HEK293 (cell line): ENCODE measurements around the gene OSBPL1A.

Experiments used
- GFI1B ChIP-seq: fragments of 450-650 bp; formaldehyde crosslinking; IDR thresholded peaks from 2 replicates; pipeline ENCODE4 v1.5.1; 2016; ENCODE audit warnings: missing biosample characterization, missing genetic modification characterization
- GLIS1 ChIP-seq: fragments of 450-650 bp; formaldehyde crosslinking; IDR thresholded peaks from 2 replicates; pipeline ENCODE4 v1.5.1; 2016; ENCODE audit warnings: missing biosample characterization, missing genetic modification characterization
- KLF1 ChIP-seq: fragments of 450-650 bp; formaldehyde crosslinking; IDR thresholded peaks from 2 replicates; pipeline ENCODE4 v1.5.1; 2016; ENCODE audit warnings: missing biosample characterization, missing genetic modification characterization
- OSR2 ChIP-seq: fragments of 450-650 bp; formaldehyde crosslinking; IDR thresholded peaks from 2 replicates; pipeline ENCODE4 v1.5.1; 2016; ENCODE audit warnings: missing biosample characterization, missing genetic modification characterization
- SP3 ChIP-seq: fragments of 450-650 bp; formaldehyde crosslinking; IDR thresholded peaks from 2 replicates; pipeline ENCODE4 v1.5.1; 2016; ENCODE audit warnings: missing biosample characterization, missing genetic modification characterization
- SP7 ChIP-seq: fragments of 450-650 bp; formaldehyde crosslinking; IDR thresholded peaks from 2 replicates; pipeline ENCODE4 v1.5.1; 2016; ENCODE audit warnings: missing biosample characterization, missing genetic modification characterization
- TCF7L2 ChIP-seq: IDR thresholded peaks from 2 replicates; pipeline ENCODE4 v1.6.1; 2011; ENCODE audit warnings: low read depth, mild to moderate bottlenecking, inconsistent platforms, low read length, moderate library complexity, borderline replicate concordance
- ZBTB48 ChIP-seq: fragments of 450-650 bp; formaldehyde crosslinking; IDR thresholded peaks from 2 replicates; pipeline ENCODE4 v1.5.1; 2016; ENCODE audit warnings: missing biosample characterization, missing genetic modification characterization
- ZNF350 ChIP-seq: fragments of 450-650 bp; formaldehyde crosslinking; IDR thresholded peaks from 2 replicates; pipeline ENCODE4 v1.5.0; 2017; ENCODE audit warnings: missing biosample characterization, mild to moderate bottlenecking, missing genetic modification characterization
- ZNF391 ChIP-seq: fragments of 450-650 bp; formaldehyde crosslinking; IDR thresholded peaks from 2 replicates; pipeline ENCODE4 v1.5.1; 2016; ENCODE audit warnings: low read depth, missing biosample characterization, missing genetic modification characterization, borderline replicate concordance
- ZNF426 ChIP-seq: fragments of 450-650 bp; formaldehyde crosslinking; IDR thresholded peaks from 2 replicates; pipeline ENCODE4 v1.5.1; 2017; ENCODE audit warnings: missing biosample characterization, missing genetic modification characterization, mild to moderate bottlenecking, inconsistent platforms, moderate library complexity
- ZNF501 ChIP-seq: fragments of 450-650 bp; formaldehyde crosslinking; IDR thresholded peaks from 2 replicates; pipeline ENCODE4 v1.5.1; 2016; ENCODE audit warnings: missing biosample characterization, missing genetic modification characterization
- ZNF843 ChIP-seq: fragments of 450-650 bp; formaldehyde crosslinking; IDR thresholded peaks from 2 replicates; pipeline ENCODE4 v1.5.1; 2016; ENCODE audit warnings: missing biosample characterization, missing genetic modification characterization
- ZSCAN30 ChIP-seq: fragments of 450-650 bp; IDR thresholded peaks from 2 replicates; pipeline ENCODE4 v1.5.1; 2018; ENCODE audit warnings: missing biosample characterization, mild to moderate bottlenecking, missing genetic modification characterization, moderate library complexity
- TF ChIP-seq, protein P1 (sequence below): fragments of 450-650 bp; formaldehyde crosslinking; IDR thresholded peaks from 2 replicates; pipeline ENCODE4 v1.5.1; 2016; ENCODE audit warnings: missing biosample characterization, missing genetic modification characterization
- TF ChIP-seq, protein P2 (sequence below): fragments of 450-650 bp; formaldehyde crosslinking; optimal IDR thresholded peaks from 2 replicates; pipeline ENCODE3; 2016; ENCODE audit warnings: missing biosample characterization, mild to moderate bottlenecking, missing genetic modification characterization
- TF ChIP-seq, protein P3 (sequence below): fragments of 450-650 bp; formaldehyde crosslinking; IDR thresholded peaks from 2 replicates; pipeline ENCODE4 v1.5.1; 2016; ENCODE audit warnings: missing biosample characterization, missing genetic modification characterization
- TF ChIP-seq, protein P4 (sequence below): fragments of 450-650 bp; formaldehyde crosslinking; conservative IDR thresholded peaks from 2 replicates; pipeline ENCODE4 v1.5.1; 2016; ENCODE audit warnings: low read depth, missing biosample characterization, missing genetic modification characterization
- TF ChIP-seq, protein P5 (sequence below): fragments of 450-650 bp; IDR thresholded peaks from 2 replicates; pipeline ENCODE4 v1.5.1; 2018; ENCODE audit warnings: missing biosample characterization, mild to moderate bottlenecking, missing genetic modification characterization
- TF ChIP-seq, protein P6 (sequence below): fragments of 450-650 bp; formaldehyde crosslinking; conservative IDR thresholded peaks from 2 replicates; pipeline ENCODE4 v1.5.1; 2016; ENCODE audit warnings: low read depth, missing biosample characterization, missing genetic modification characterization

OSBPL1A gene

DNA sequence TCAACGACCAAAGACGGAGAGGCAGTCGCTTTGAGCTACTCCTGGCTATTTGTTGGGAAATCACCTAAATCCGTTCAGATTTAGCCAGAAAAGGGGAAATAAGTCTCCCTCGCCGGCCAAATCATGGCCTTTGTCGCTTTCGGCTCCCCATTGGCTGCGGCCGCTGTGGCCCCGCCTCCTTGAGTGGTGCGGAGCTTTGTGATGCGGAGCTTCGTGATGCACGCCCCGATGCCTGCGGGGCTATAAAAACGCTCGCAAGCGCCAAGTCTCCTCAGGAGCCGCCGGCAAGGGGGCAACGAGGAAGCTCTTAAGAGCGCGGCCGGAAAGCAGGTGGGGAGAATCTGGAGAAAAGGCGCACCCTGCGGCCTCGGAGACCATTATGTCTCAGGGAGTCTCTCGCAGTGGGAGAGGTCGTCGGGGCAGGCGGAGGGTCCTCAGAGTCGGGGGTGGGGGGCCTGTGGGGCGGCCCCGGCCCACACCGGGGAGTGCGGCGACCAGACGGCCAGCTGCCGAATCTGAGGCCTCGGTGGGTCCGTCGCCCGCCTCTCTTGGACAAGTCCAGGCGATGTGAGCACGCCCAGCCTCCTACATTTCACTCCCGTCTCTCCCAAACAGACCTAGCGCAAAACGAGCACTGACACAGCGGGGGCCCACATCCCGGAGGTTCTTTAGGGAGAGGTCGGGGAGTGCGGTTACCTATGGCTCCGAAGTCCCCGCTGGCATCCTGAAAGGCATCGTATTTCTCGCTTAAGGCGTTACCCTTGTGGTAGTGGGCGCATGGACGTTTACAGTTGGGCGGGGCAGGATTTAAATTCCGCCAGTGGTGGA is 258.6 kb downstream of the OSBPL1A start, which contains the start of gene CABYR (continued):
- TF ChIP-seq, protein P1, sequence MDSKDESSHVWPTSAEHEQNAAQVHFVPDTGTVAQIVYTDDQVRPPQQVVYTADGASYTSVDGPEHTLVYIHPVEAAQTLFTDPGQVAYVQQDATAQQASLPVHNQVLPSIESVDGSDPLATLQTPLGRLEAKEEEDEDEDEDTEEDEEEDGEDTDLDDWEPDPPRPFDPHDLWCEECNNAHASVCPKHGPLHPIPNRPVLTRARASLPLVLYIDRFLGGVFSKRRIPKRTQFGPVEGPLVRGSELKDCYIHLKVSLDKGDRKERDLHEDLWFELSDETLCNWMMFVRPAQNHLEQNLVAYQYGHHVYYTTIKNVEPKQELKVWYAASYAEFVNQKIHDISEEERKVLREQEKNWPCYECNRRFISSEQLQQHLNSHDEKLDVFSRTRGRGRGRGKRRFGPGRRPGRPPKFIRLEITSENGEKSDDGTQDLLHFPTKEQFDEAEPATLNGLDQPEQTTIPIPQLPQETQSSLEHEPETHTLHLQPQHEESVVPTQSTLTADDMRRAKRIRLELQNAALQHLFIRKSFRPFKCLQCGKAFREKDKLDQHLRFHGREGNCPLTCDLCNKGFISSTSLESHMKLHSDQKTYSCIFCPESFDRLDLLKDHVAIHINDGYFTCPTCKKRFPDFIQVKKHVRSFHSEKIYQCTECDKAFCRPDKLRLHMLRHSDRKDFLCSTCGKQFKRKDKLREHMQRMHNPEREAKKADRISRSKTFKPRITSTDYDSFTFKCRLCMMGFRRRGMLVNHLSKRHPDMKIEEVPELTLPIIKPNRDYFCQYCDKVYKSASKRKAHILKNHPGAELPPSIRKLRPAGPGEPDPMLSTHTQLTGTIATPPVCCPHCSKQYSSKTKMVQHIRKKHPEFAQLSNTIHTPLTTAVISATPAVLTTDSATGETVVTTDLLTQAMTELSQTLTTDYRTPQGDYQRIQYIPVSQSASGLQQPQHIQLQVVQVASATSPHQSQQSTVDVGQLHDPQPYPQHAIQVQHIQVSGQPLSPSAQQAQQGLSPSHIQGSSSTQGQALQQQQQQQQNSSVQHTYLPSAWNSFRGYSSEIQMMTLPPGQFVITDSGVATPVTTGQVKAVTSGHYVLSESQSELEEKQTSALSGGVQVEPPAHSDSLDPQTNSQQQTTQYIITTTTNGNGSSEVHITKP (tag by site-specific recombination), result 0 out of 2 replicates have a peak, but pooled peaks have one; percentile 49
- TF ChIP-seq, protein P2, sequence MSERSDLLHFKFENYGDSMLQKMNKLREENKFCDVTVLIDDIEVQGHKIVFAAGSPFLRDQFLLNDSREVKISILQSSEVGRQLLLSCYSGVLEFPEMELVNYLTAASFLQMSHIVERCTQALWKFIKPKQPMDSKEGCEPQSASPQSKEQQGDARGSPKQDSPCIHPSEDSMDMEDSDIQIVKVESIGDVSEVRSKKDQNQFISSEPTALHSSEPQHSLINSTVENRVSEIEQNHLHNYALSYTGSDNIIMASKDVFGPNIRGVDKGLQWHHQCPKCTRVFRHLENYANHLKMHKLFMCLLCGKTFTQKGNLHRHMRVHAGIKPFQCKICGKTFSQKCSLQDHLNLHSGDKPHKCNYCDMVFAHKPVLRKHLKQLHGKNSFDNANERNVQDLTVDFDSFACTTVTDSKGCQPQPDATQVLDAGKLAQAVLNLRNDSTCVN (tag by site-specific recombination), result peak; percentile 25
- TF ChIP-seq ZNF350 (tag by site-specific recombination), result no peak
- TF ChIP-seq GFI1B, result peak; percentile 62; the same call in 1 of the 2 replicates
- peak; percentile 53; the same call in 1 of the 2 replicates for TF ChIP-seq TCF7L2
- no peak for TF ChIP-seq OSR2 (tag by site-specific recombination)
- no peak for TF ChIP-seq ZNF391
- TF ChIP-seq, protein P3, sequence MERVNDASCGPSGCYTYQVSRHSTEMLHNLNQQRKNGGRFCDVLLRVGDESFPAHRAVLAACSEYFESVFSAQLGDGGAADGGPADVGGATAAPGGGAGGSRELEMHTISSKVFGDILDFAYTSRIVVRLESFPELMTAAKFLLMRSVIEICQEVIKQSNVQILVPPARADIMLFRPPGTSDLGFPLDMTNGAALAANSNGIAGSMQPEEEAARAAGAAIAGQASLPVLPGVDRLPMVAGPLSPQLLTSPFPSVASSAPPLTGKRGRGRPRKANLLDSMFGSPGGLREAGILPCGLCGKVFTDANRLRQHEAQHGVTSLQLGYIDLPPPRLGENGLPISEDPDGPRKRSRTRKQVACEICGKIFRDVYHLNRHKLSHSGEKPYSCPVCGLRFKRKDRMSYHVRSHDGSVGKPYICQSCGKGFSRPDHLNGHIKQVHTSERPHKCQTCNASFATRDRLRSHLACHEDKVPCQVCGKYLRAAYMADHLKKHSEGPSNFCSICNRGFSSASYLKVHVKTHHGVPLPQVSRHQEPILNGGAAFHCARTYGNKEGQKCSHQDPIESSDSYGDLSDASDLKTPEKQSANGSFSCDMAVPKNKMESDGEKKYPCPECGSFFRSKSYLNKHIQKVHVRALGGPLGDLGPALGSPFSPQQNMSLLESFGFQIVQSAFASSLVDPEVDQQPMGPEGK (tag by site-specific recombination), result peak; percentile 77; the same call in 1 of the 2 replicates
- TF ChIP-seq, protein P4, sequence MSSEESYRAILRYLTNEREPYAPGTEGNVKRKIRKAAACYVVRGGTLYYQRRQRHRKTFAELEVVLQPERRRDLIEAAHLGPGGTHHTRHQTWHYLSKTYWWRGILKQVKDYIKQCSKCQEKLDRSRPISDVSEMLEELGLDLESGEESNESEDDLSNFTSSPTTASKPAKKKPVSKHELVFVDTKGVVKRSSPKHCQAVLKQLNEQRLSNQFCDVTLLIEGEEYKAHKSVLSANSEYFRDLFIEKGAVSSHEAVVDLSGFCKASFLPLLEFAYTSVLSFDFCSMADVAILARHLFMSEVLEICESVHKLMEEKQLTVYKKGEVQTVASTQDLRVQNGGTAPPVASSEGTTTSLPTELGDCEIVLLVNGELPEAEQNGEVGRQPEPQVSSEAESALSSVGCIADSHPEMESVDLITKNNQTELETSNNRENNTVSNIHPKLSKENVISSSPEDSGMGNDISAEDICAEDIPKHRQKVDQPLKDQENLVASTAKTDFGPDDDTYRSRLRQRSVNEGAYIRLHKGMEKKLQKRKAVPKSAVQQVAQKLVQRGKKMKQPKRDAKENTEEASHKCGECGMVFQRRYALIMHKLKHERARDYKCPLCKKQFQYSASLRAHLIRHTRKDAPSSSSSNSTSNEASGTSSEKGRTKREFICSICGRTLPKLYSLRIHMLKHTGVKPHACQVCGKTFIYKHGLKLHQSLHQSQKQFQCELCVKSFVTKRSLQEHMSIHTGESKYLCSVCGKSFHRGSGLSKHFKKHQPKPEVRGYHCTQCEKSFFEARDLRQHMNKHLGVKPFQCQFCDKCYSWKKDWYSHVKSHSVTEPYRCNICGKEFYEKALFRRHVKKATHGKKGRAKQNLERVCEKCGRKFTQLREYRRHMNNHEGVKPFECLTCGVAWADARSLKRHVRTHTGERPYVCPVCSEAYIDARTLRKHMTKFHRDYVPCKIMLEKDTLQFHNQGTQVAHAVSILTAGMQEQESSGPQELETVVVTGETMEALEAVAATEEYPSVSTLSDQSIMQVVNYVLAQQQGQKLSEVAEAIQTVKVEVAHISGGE (tag by site-specific recombination), result peak; percentile 38; the same call in 1 of the 2 replicates
- TF ChIP-seq ZBTB48 (tag by site-specific recombination), result peak; percentile 51; the same call in 1 of the 2 replicates
- TF ChIP-seq ZNF843, result peak; percentile 27; the same call in 1 of the 2 replicates
- peak; percentile 36; the same call in 1 of the 2 replicates for TF ChIP-seq SP7 (tag by site-specific recombination)
- TF ChIP-seq SP3, result peak; percentile 72
- peak; percentile 75 for TF ChIP-seq GLIS1
- TF ChIP-seq, protein P5, sequence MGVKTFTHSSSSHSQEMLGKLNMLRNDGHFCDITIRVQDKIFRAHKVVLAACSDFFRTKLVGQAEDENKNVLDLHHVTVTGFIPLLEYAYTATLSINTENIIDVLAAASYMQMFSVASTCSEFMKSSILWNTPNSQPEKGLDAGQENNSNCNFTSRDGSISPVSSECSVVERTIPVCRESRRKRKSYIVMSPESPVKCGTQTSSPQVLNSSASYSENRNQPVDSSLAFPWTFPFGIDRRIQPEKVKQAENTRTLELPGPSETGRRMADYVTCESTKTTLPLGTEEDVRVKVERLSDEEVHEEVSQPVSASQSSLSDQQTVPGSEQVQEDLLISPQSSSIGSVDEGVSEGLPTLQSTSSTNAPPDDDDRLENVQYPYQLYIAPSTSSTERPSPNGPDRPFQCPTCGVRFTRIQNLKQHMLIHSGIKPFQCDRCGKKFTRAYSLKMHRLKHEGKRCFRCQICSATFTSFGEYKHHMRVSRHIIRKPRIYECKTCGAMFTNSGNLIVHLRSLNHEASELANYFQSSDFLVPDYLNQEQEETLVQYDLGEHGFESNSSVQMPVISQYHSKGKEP (tag by site-specific recombination), result no peak
- TF ChIP-seq ZNF501 (tag by site-specific recombination), result peak; percentile 73; the same call in 1 of the 2 replicates
- 0 out of 2 replicates have a peak, but pooled peaks have one; percentile 28 for TF ChIP-seq ZSCAN30 (tag by site-specific recombination)
- TF ChIP-seq, protein P6, sequence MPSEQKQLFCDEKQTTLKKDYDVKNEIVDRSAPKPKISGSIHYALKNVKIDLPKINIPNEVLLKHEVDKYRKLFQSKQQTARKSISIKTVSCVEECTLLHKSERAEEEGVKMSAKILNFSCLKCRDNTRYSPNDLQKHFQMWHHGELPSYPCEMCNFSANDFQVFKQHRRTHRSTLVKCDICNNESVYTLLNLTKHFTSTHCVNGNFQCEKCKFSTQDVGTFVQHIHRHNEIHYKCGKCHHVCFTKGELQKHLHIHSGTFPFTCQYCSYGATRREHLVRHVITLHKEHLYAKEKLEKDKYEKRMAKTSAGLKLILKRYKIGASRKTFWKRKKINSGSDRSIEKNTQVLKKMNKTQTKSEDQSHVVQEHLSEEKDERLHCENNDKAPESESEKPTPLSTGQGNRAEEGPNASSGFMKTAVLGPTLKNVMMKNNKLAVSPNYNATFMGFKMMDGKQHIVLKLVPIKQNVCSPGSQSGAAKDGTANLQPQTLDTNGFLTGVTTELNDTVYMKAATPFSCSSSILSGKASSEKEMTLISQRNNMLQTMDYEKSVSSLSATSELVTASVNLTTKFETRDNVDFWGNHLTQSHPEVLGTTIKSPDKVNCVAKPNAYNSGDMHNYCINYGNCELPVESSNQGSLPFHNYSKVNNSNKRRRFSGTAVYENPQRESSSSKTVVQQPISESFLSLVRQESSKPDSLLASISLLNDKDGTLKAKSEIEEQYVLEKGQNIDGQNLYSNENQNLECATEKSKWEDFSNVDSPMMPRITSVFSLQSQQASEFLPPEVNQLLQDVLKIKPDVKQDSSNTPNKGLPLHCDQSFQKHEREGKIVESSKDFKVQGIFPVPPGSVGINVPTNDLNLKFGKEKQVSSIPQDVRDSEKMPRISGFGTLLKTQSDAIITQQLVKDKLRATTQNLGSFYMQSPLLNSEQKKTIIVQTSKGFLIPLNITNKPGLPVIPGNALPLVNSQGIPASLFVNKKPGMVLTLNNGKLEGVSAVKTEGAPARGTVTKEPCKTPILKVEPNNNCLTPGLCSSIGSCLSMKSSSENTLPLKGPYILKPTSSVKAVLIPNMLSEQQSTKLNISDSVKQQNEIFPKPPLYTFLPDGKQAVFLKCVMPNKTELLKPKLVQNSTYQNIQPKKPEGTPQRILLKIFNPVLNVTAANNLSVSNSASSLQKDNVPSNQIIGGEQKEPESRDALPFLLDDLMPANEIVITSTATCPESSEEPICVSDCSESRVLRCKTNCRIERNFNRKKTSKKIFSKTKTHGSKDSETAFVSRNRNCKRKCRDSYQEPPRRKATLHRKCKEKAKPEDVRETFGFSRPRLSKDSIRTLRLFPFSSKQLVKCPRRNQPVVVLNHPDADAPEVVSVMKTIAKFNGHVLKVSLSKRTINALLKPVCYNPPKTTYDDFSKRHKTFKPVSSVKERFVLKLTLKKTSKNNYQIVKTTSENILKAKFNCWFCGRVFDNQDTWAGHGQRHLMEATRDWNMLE, result no peak
- TF ChIP-seq ZNF426 (tag by site-specific recombination), result no peak
- peak; percentile 68 for TF ChIP-seq KLF1 (tag by site-specific recombination)
